Measurements from ENCODE around the gene CXCR4. TPM values are rescaled to one million over a fixed set of nuclear protein-coding genes. Genes with fewer than 3 reads are reported as not detected.
A peak's percentile ranks its signal among the peaks of the same experiment; 100 is the strongest.

The CXCR4 gene
- total RNA-seq, 3 donors from 2014 or later (not counting 1 experiment from before 2014, with no cell fraction given), result 582 to 848 (median 741) TPM

- H3K36me3 Mint-ChIP-seq, result peaks cover 8% of the 10 kb centered on the region
- peak in 1 of 2 donors; percentile 58 for DNase-seq
- intact Hi-C loops (cut with micrococcal nuclease), result loop anchor here (10.0 kb wide), 2 partner anchors 158 to 198 kb away; no protein-coding TSS in a partner anchor
- Histone ChIP-seq H3K27me3 (ENCODE audit: control insufficient read depth, insufficient read depth, low read length) (no peaks in the 10 kb centered on the region), H3K4me1 (ENCODE audit: control insufficient read depth, insufficient read depth, low read length) (peaks cover 18% of the 10 kb centered on the region), H3K4me3 (ENCODE audit: low read length) (no peak overlapping the region), H3K27ac (ENCODE audit: low read length) (no peak overlapping the region), H3K9me3 (ENCODE audit: control insufficient read depth, insufficient read depth, low read length) (no peaks in the 10 kb centered on the region), H3K36me3 (ENCODE audit: control insufficient read depth, insufficient read depth, low read length) (peaks cover 28% of the 10 kb centered on the region)
- peak overlapping the region; percentile 24 to 85 for H3K27ac Mint-ChIP-seq
- H3K4me3 Mint-ChIP-seq, result peak overlapping the region; percentile 52
- no peaks in the 10 kb centered on the region for H3K9me3 Mint-ChIP-seq
- no peaks in the 10 kb centered on the region for H3K27me3 Mint-ChIP-seq (ENCODE audit: low read depth in 2 of 2)
- TF ChIP-seq CTCF (IDR thresholded peaks at IDR 0.05), result no peak
- H3K4me1 Mint-ChIP-seq, result peaks cover 17 to 42% of the 10 kb centered on the region in 2 donors
- no peak for ATAC-seq
- WGBS (ENCODE audit: insufficient coverage), result 86% methylated on average over 4 of the region's 5 CpGs
Observed at GRCh38 chr2:136112317-136113208, 5.4 kb downstream of the CXCR4 start.

- peaks cover 28% of the 10 kb centered on the region for H3K36me3 ChIP-seq (ENCODE audit: control insufficient read depth, insufficient read depth, low read length)
- peak overlapping the region; percentile 64 for H3K4me3 Mint-ChIP-seq
- peaks cover 19% of the 10 kb centered on the region for H3K4me1 ChIP-seq (ENCODE audit: control insufficient read depth, insufficient read depth, low read length)
- ATAC-seq (peak in 1 of 3 donors; percentile 3), DNase-seq (peak in 1 of 2 donors; percentile 15)
- H3K27ac Mint-ChIP-seq, result peak overlapping the region in 1 of 2 donors; percentile 85
- intact Hi-C loops (cut with micrococcal nuclease), result loop anchor here (10.0 kb wide), 2 partner anchors 157 to 197 kb away; no protein-coding TSS in a partner anchor
- no peaks in the 10 kb centered on the region for H3K9me3 Mint-ChIP-seq
- H3K36me3 Mint-ChIP-seq, result peaks cover 8% of the 10 kb centered on the region
- no peak for TF ChIP-seq CTCF (IDR thresholded peaks at IDR 0.05)
- peaks cover 0 to 1% of the 10 kb centered on the region in 2 donors for H3K27me3 Mint-ChIP-seq (ENCODE audit: low read depth in 2 of 2)
- H3K9me3 ChIP-seq (ENCODE audit: control insufficient read depth, insufficient read depth, low read length), result no peaks in the 10 kb centered on the region
- H3K4me3 ChIP-seq (ENCODE audit: low read length), result no peak overlapping the region
- whole genome bisulfite sequencing (ENCODE audit: insufficient coverage), result 89% methylated on average over 6 of the region's 6 CpGs
- H3K4me1 Mint-ChIP-seq, result peaks cover 17 to 42% of the 10 kb centered on the region in 2 donors
- H3K27me3 ChIP-seq (ENCODE audit: control insufficient read depth, insufficient read depth, low read length), result no peaks in the 10 kb centered on the region
- no peak overlapping the region for H3K27ac ChIP-seq (ENCODE audit: low read length)
Observed at GRCh38 chr2:136111711-136112110, 6.2 kb downstream of the CXCR4 start.

DNA sequence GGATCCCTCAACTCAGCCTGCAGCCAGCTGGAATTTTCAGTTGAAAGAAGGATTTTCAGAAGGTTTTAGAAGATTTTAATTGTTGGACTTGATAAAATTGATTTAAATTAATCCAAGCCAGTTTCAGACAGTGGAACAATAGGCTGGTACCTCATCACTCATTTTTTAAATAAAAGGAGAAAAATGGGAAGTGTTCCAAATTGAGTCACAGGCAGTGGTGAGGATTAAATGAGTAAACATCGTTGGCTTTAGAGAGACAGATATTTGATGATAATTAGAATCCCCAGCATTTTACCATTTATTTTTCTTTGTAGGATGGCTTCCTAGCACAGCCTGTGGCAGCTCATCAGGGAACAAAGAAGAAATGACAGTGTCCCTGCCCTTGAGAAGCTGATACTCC is 7.4 kb downstream of the CXCR4 start:
- H3K36me3 Mint-ChIP-seq, result peaks cover 8% of the 10 kb centered on the region
- WGBS (ENCODE audit: insufficient coverage), result no CpG with 5 or more reads among the region's 1 CpG
- Histone ChIP-seq H3K27ac (ENCODE audit: low read length) (no peak overlapping the region), H3K27me3 (ENCODE audit: control insufficient read depth, insufficient read depth, low read length) (no peaks in the 10 kb centered on the region), H3K9me3 (ENCODE audit: control insufficient read depth, insufficient read depth, low read length) (no peaks in the 10 kb centered on the region), H3K4me1 (ENCODE audit: control insufficient read depth, insufficient read depth, low read length) (peaks cover 14% of the 10 kb centered on the region), H3K4me3 (ENCODE audit: low read length) (no peak overlapping the region), H3K36me3 (ENCODE audit: control insufficient read depth, insufficient read depth, low read length) (peaks cover 26% of the 10 kb centered on the region)
- no peak for ATAC-seq
- peaks cover 0 to 4% of the 10 kb centered on the region in 2 donors for H3K27me3 Mint-ChIP-seq (ENCODE audit: low read depth in 2 of 2)
- intact Hi-C loops (cut with micrococcal nuclease), result loop anchor here (10.0 kb wide), 2 partner anchors 156 to 196 kb away; no protein-coding TSS in a partner anchor
- no peak for DNase-seq
- H3K4me1 Mint-ChIP-seq, result peaks cover 9 to 33% of the 10 kb centered on the region in 2 donors
- TF ChIP-seq CTCF (IDR thresholded peaks at IDR 0.05), result no peak
- no peak overlapping the region for H3K4me3 Mint-ChIP-seq
- H3K9me3 Mint-ChIP-seq, result no peaks in the 10 kb centered on the region
- peak overlapping the region in 1 of 2 donors; percentile 85 for H3K27ac Mint-ChIP-seq
